ENCODE data around the gene BBLN. TPM values are rescaled to one million over a fixed set of nuclear protein-coding genes. Genes with fewer than 3 reads are reported as not detected.

Gene BBLN
- total RNA-seq, 2 donors from 2014 or later: 65.7 to 82.1 TPM

DNA sequence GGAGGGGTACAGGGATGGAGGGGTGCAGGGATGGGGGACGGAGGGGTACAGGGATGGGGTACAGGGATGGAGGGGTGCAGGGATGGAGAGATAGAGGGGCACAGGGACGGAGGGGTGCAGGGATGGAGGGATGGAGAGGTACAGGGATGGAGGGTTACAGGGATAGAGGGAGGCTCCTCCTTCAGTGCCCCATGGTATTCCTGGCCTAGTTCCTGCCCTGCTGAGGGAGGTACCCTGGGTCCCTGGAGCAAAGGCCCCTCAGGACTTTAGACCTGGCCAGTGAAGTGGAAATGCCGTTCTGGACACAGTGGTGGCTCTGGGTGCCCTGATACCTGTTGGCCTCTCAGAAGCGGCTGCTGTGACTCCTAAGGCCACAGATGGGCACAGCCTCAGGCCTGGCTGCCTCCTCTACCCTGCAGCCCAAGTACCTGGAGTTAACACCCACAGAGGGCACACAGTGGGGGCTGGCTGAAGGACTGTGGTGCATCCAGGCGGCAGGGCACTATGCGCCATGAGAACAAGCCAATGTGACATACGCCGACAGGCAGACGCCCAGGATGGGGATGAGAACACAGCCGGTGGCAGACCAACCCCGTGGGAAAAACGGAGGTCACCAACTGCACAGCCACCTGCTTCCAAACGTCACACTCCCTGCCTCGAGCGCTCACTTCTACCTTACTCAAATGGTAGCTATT is 40.9 kb upstream of the BBLN start:
- Histone ChIP-seq H3K27ac (ENCODE audit: low read depth, low read length) (no peak overlapping the region), H3K9me3 (ENCODE audit: control insufficient read depth, low read length) (no peaks in the 10 kb centered on the region), H3K9ac (ENCODE audit: extremely low read depth, low read length, poor library complexity, severe bottlenecking) (no peak overlapping the region), H3K4me3 (ENCODE audit: low read length) (no peak overlapping the region), H3K4me1 (ENCODE audit: control insufficient read depth, insufficient read depth, low read length) (no peaks in the 10 kb centered on the region), H3K27me3 (ENCODE audit: control insufficient read depth, insufficient read depth, low read length, poor library complexity, severe bottlenecking) (no peaks in the 10 kb centered on the region), H3K36me3 (ENCODE audit: control insufficient read depth, insufficient read depth, low read length) (peaks cover 23% of the 10 kb centered on the region)
- no peak overlapping the region for H3K4me3 Mint-ChIP-seq
- H3K4me1 Mint-ChIP-seq: no peaks in the 10 kb centered on the region
- H3K27me3 Mint-ChIP-seq (ENCODE audit: insufficient read depth): no peaks in the 10 kb centered on the region
- no peak for DNase-seq
- H3K9me3 Mint-ChIP-seq: peaks cover 1% of the 10 kb centered on the region
- H3K27ac Mint-ChIP-seq: no peak overlapping the region
- TF ChIP-seq, protein P1, sequence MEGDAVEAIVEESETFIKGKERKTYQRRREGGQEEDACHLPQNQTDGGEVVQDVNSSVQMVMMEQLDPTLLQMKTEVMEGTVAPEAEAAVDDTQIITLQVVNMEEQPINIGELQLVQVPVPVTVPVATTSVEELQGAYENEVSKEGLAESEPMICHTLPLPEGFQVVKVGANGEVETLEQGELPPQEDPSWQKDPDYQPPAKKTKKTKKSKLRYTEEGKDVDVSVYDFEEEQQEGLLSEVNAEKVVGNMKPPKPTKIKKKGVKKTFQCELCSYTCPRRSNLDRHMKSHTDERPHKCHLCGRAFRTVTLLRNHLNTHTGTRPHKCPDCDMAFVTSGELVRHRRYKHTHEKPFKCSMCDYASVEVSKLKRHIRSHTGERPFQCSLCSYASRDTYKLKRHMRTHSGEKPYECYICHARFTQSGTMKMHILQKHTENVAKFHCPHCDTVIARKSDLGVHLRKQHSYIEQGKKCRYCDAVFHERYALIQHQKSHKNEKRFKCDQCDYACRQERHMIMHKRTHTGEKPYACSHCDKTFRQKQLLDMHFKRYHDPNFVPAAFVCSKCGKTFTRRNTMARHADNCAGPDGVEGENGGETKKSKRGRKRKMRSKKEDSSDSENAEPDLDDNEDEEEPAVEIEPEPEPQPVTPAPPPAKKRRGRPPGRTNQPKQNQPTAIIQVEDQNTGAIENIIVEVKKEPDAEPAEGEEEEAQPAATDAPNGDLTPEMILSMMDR (conservative IDR thresholded peaks at IDR 0.05): no peak
- 92 to 100% methylated on average over 8 to 12 of the region's 15 CpGs for WGBS, 2 experiments (ENCODE audit: insufficient coverage in 1 of 2, insufficient read length in 1 of 2)
- H3K36me3 Mint-ChIP-seq (ENCODE audit: low read depth): peaks cover 17% of the 10 kb centered on the region

DNA sequence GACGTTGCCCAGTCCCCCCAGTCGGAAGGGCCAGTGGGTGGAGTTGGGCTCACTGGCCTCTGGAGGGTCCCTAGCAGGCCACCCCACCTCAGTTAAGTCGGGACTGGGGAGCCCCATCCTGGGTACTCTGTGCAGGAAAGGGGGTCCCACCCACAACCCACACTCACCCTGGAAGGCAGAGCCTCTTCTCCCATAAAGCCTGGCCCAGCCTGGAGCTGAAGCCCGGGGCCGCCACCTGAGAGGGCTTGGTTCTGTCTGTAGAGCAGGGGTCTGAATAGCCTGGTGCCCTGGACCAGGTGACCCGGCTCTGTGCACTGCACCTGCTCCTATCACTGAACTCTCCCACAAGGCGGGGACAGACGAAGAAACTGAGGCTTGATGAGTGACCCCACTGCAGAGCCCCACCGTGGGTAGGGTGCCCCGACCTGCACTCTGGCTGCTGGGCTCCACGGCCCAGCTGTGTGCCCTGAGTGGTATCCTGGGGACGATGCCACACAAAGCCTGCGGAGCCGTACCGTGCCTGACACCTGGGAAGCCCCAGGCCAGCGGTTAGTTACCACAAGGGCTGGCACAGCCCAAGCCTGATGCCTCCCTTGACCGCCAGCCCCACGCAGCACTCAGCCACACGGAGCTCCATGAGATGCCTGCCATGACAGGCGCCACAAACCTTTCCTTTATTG is 39.9 kb upstream of the BBLN start:
- H3K36me3 Mint-ChIP-seq (ENCODE audit: low read depth): peaks cover 20% of the 10 kb centered on the region
- H3K4me3 ChIP-seq (ENCODE audit: low read length): no peak overlapping the region
- no peaks in the 10 kb centered on the region for H3K9me3 ChIP-seq (ENCODE audit: control insufficient read depth, low read length)
- H3K27me3 Mint-ChIP-seq (ENCODE audit: insufficient read depth): no peaks in the 10 kb centered on the region
- whole genome bisulfite sequencing, 2 experiments (ENCODE audit: insufficient coverage in 1 of 2, insufficient read length in 1 of 2): 94 to 97% methylated on average over 16 to 20 of the region's 20 CpGs
- H3K36me3 ChIP-seq (ENCODE audit: control insufficient read depth, insufficient read depth, low read length): peaks cover 21% of the 10 kb centered on the region
- H3K4me3 Mint-ChIP-seq: no peak overlapping the region
- no peaks in the 10 kb centered on the region for H3K27me3 ChIP-seq (ENCODE audit: control insufficient read depth, insufficient read depth, low read length, poor library complexity, severe bottlenecking)
- no peak overlapping the region for H3K27ac ChIP-seq (ENCODE audit: low read depth, low read length)
- no peak for DNase-seq
- TF ChIP-seq, protein P1 (conservative IDR thresholded peaks at IDR 0.05): no peak
- no peak overlapping the region for H3K9ac ChIP-seq (ENCODE audit: extremely low read depth, low read length, poor library complexity, severe bottlenecking)
- no peaks in the 10 kb centered on the region for H3K4me1 Mint-ChIP-seq
- no peak overlapping the region for H3K27ac Mint-ChIP-seq
- H3K4me1 ChIP-seq (ENCODE audit: control insufficient read depth, insufficient read depth, low read length): no peaks in the 10 kb centered on the region
- no peaks in the 10 kb centered on the region for H3K9me3 Mint-ChIP-seq

DNA sequence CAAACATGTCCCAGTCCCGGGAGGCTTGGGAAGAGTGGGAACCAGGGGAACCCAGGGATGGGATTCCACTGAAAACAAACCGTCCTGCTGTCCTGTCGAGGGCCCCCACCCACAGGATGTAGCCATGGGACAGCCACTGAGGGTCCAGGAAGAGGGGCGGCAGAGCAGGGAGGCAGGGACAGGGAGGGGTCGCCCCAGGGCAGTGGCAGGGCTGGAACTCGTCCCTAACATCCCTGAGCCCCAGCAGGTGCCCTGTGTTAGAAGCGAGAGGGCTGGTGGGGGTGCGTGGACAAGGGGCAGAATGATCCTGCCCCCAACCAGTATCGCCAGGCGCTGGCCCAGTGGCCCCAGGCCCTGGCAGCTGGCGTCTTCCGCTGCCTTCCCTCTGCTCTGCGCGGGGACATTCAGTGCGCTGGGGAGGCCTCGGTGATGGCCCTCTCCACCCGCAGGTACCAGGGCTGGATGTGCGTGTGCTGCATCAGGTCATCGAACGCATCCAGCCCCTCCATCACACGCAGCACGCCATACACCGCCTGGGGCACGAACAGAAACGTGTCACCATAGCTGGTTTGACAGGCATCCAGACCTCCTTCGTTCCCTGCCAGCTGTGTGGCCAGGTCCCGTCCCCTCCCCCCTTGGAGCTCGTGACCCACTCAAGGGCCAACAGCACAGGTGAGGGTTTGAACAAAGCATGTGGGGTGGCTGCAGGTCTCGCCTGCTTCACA is 39.2 kb upstream of the BBLN start:
- Histone ChIP-seq H3K4me1 (ENCODE audit: control insufficient read depth, insufficient read depth, low read length) (no peaks in the 10 kb centered on the region), H3K27me3 (ENCODE audit: control insufficient read depth, insufficient read depth, low read length, poor library complexity, severe bottlenecking) (no peaks in the 10 kb centered on the region), H3K9ac (ENCODE audit: extremely low read depth, low read length, poor library complexity, severe bottlenecking) (no peak overlapping the region), H3K27ac (ENCODE audit: low read depth, low read length) (no peak overlapping the region), H3K36me3 (ENCODE audit: control insufficient read depth, insufficient read depth, low read length) (peaks cover 21% of the 10 kb centered on the region), H3K9me3 (ENCODE audit: control insufficient read depth, low read length) (no peaks in the 10 kb centered on the region), H3K4me3 (ENCODE audit: low read length) (no peak overlapping the region)
- H3K9me3 Mint-ChIP-seq: no peaks in the 10 kb centered on the region
- H3K4me3 Mint-ChIP-seq: no peak overlapping the region
- 89 to 90% methylated on average over 25 to 29 of the region's 29 CpGs for WGBS, 2 experiments (ENCODE audit: insufficient coverage in 1 of 2, insufficient read length in 1 of 2)
- no peak overlapping the region for H3K27ac Mint-ChIP-seq
- TF ChIP-seq, protein P1 (conservative IDR thresholded peaks at IDR 0.05): no peak
- no peaks in the 10 kb centered on the region for H3K27me3 Mint-ChIP-seq (ENCODE audit: insufficient read depth)
- peaks cover 2% of the 10 kb centered on the region for H3K4me1 Mint-ChIP-seq
- peaks cover 21% of the 10 kb centered on the region for H3K36me3 Mint-ChIP-seq (ENCODE audit: low read depth)
- peak; percentile 31 for DNase-seq

Data from endodermal cell (in vitro differentiated cells).